HepG2 (cell line): ENCODE measurements around the gene NCOA5. TPM values are rescaled to one million over a fixed set of nuclear protein-coding genes. Genes with fewer than 3 reads are reported as not detected.
A peak's percentile ranks its signal among the peaks of the same experiment; 100 is the strongest.

Experiments
- ATAD3A ChIP-seq: sonication (generic); formaldehyde crosslinking; IDR thresholded peaks from 2 replicates; pipeline ENCODE4 v1.4.0; 2020; ENCODE audit warnings: missing genetic modification reagents
- CCAR2 ChIP-seq: fragments of 200-400 bp; formaldehyde crosslinking; optimal IDR thresholded peaks from 2 replicates; pipeline ENCODE3; 2018; ENCODE audit warnings: low read depth, mild to moderate bottlenecking, low read length, moderate library complexity
- FOXO1 ChIP-seq: sonication (generic); formaldehyde crosslinking; IDR thresholded peaks from 2 replicates; pipeline ENCODE4 v1.4.0; 2020; ENCODE audit warnings: missing genetic modification reagents
- GABPB1 ChIP-seq: IDR thresholded peaks from 2 replicates; pipeline ENCODE4 v1.6.1; 2016; ENCODE audit warnings: mild to moderate bottlenecking, missing genetic modification reagents, moderate library complexity, missing compliant biosample characterization
- KIAA2018 ChIP-seq: sonication (generic); formaldehyde crosslinking; IDR thresholded peaks from 2 replicates; pipeline ENCODE4 v1.5.0; 2020; ENCODE audit warnings: mild to moderate bottlenecking, missing genetic modification reagents, borderline replicate concordance
- NFIC ChIP-seq: IDR thresholded peaks from 2 replicates; pipeline ENCODE4 v1.6.1; 2012; ENCODE audit warnings: mild to moderate bottlenecking, low read length, inconsistent platforms
- NR2F1 ChIP-seq, 2 experiments: fragments of 450-650 bp in 1 of 2; formaldehyde crosslinking in 1 of 2; IDR thresholded peaks; 2 replicates each; pipeline versions ENCODE4 v1.5.0 to v1.6.1; 2016 to 2020; ENCODE audit warnings: mild to moderate bottlenecking in 1 of 2, missing compliant biosample characterization in 1 of 2, missing genetic modification reagents in 1 of 2, moderate library complexity in 1 of 2
- RFXANK ChIP-seq: IDR thresholded peaks from 2 replicates; pipeline ENCODE4 v1.6.1; 2016
- SAFB2 ChIP-seq: sonication (generic); formaldehyde crosslinking; IDR thresholded peaks from 2 replicates; pipeline ENCODE4 v1.5.1; 2020; ENCODE audit warnings: missing genetic modification reagents, low read depth, mild to moderate bottlenecking, borderline replicate concordance
- ZNF205 ChIP-seq: IDR thresholded peaks from 2 replicates; pipeline ENCODE4 v1.6.1; 2018; ENCODE audit warnings: missing biosample characterization, missing genetic modification reagents
- ZNF746 ChIP-seq: sonication (generic); formaldehyde crosslinking; IDR thresholded peaks from 2 replicates; pipeline ENCODE4 v1.8.0; 2022; ENCODE audit warnings: mild to moderate bottlenecking, missing genetic modification reagents
- polyA plus RNA-seq, 8 experiments: library from polyadenylated mRNA; depleted of rRNA in 3 of 8; stranded (reverse) in 7 of 8; unstranded in 1 of 8; fragments of >200 nt; fragmentation: Illumina TruSeq in 4 of 8; extraction: Trizol in 4 of 8; gene quantifications; 2 replicates each; pipeline versions ENCODE4 v1.2.1 to v1.2.3, GENCODE V29; 2011 to 2016; ENCODE audit warnings: low read depth in 4 of 8, missing spikeins in 1 of 8, mixed read lengths in 1 of 8; ENCODE audit not compliant: insufficient read depth in 1 of 8
- total RNA-seq, 5 experiments: library from RNA; depleted of rRNA; stranded (reverse); fragments of >200 nt; fragmentation: Illumina TruSeq; extraction: Trizol; gene quantifications; 2 replicates each; pipeline ENCODE4 v1.2.3, GENCODE V29; 2016; ENCODE audit warnings: low read depth in 1 of 5
- TF ChIP-seq, protein P1 (sequence below): sonication (generic); formaldehyde crosslinking; IDR thresholded peaks from 2 replicates; pipeline ENCODE4 v1.5.1; 2020; ENCODE audit warnings: missing genetic modification reagents, mild to moderate bottlenecking, borderline replicate concordance
- TF ChIP-seq, protein P2 (sequence below): sonication (generic); formaldehyde crosslinking; IDR thresholded peaks from 2 replicates; pipeline ENCODE4 v1.4.0; 2020; ENCODE audit warnings: low read depth, missing genetic modification reagents

The NCOA5 gene
- total and polyA plus RNA-seq, 2 of the 13 experiments (the other 11 are each of a cell fraction or from before 2014, with no cell fraction given): 16.5 to 28.4 TPM

DNA sequence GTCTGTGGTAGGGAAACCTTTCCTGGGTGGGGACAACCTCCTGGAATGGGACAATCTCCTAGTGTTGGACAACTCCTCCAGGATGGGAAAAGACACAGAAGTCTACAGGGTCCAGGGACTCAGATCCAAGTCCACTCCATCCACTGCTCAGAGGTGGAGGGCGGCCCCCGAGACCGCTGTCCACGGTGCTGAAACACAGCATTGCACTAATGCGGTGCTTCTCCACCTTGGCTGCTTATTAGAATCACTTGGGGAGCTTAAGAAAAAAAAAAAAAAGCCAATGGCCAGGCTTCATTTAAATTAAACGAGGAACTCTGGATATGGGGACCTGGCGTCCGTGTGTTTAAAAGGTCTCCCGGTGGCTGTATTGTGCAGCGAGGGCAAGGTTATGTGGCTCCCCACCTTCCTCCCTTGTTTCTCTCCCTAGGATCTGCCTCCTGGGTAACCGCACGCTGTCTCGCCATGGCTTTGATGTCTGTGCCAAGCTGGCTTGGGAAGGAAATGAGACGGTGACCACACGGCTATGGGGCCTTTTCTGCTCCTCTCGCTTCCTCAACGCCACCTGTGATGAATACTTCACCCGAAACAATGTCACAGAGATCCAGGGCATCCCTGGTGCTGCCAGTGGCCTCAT, 48.7 kb downstream of the NCOA5 start (continued):
- TF ChIP-seq CCAR2: no peak
- peak; percentile 81; the same call in 1 of the 2 replicates for TF ChIP-seq ATAD3A
- TF ChIP-seq KIAA2018: no peak
- TF ChIP-seq NFIC: no peak
- TF ChIP-seq, protein P1, sequence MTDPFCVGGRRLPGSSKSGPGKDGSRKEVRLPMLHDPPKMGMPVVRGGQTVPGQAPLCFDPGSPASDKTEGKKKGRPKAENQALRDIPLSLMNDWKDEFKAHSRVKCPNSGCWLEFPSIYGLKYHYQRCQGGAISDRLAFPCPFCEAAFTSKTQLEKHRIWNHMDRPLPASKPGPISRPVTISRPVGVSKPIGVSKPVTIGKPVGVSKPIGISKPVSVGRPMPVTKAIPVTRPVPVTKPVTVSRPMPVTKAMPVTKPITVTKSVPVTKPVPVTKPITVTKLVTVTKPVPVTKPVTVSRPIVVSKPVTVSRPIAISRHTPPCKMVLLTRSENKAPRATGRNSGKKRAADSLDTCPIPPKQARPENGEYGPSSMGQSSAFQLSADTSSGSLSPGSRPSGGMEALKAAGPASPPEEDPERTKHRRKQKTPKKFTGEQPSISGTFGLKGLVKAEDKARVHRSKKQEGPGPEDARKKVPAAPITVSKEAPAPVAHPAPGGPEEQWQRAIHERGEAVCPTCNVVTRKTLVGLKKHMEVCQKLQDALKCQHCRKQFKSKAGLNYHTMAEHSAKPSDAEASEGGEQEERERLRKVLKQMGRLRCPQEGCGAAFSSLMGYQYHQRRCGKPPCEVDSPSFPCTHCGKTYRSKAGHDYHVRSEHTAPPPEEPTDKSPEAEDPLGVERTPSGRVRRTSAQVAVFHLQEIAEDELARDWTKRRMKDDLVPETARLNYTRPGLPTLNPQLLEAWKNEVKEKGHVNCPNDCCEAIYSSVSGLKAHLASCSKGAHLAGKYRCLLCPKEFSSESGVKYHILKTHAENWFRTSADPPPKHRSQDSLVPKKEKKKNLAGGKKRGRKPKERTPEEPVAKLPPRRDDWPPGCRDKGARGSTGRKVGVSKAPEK (CRISPR knock-in tag): no peak
- peak; percentile 76; the same call in 1 of the 2 replicates for TF ChIP-seq RFXANK (CRISPR knock-in tag)
- TF ChIP-seq FOXO1: peak; percentile 76
- peak; percentile 73; the same call in 1 of the 2 replicates for TF ChIP-seq ZNF746
- TF ChIP-seq NR2F1 (CRISPR knock-in tag; IDR thresholded peaks at IDR 0.05): 0 out of 4 replicates have a peak, but pooled peaks of 1 of the 2 experiments have one; percentile 53
- TF ChIP-seq SAFB2 (CRISPR knock-in tag): no peak
- TF ChIP-seq, protein P2, sequence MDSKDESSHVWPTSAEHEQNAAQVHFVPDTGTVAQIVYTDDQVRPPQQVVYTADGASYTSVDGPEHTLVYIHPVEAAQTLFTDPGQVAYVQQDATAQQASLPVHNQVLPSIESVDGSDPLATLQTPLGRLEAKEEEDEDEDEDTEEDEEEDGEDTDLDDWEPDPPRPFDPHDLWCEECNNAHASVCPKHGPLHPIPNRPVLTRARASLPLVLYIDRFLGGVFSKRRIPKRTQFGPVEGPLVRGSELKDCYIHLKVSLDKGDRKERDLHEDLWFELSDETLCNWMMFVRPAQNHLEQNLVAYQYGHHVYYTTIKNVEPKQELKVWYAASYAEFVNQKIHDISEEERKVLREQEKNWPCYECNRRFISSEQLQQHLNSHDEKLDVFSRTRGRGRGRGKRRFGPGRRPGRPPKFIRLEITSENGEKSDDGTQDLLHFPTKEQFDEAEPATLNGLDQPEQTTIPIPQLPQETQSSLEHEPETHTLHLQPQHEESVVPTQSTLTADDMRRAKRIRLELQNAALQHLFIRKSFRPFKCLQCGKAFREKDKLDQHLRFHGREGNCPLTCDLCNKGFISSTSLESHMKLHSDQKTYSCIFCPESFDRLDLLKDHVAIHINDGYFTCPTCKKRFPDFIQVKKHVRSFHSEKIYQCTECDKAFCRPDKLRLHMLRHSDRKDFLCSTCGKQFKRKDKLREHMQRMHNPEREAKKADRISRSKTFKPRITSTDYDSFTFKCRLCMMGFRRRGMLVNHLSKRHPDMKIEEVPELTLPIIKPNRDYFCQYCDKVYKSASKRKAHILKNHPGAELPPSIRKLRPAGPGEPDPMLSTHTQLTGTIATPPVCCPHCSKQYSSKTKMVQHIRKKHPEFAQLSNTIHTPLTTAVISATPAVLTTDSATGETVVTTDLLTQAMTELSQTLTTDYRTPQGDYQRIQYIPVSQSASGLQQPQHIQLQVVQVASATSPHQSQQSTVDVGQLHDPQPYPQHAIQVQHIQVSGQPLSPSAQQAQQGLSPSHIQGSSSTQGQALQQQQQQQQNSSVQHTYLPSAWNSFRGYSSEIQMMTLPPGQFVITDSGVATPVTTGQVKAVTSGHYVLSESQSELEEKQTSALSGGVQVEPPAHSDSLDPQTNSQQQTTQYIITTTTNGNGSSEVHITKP (CRISPR knock-in tag): peak; percentile 85
- TF ChIP-seq GABPB1 (CRISPR knock-in tag): peak; percentile 34; the same call in 1 of the 2 replicates
- TF ChIP-seq ZNF205 (CRISPR knock-in tag): 0 out of 2 replicates have a peak, but pooled peaks have one; percentile 32
